HG03060 (cell line): ENCODE measurements around the gene PITX2.
"Not testable (repeated sequence)": the region's sequence is repeated elsewhere in the genome, so short reads cannot be mapped to it uniquely, and the experiment has no call there.

ENCODE experiments used
- ATAC-seq: cut with Tn5 transposase; IDR thresholded peaks from one replicate; pipeline ENCODE4 v1.9.1; 2021; ENCODE audit warnings: low read depth, moderate number of reproducible peaks; ENCODE audit not compliant: unreplicated experiment

The PITX2 gene

DNA sequence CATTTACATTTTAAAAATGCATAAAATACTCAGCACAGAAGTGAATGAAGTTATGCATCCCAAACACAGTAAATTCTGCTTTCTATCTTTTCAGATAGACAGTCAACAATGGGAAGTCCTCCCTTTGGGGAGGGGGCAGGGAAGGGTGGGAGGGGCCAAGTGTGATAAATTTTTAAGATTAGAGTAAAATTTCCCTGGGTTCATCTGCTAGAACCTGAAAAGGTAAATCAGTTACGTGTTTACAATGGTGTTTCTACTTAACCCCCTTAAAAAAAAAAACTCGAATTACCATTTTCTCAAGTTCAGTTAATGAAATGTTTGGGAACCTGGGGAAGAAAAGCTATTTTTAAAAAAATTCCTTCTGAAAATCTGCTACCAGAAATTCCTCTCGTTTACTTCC is 9.1 kb downstream of the PITX2 start:
- ATAC-seq: no peak

DNA sequence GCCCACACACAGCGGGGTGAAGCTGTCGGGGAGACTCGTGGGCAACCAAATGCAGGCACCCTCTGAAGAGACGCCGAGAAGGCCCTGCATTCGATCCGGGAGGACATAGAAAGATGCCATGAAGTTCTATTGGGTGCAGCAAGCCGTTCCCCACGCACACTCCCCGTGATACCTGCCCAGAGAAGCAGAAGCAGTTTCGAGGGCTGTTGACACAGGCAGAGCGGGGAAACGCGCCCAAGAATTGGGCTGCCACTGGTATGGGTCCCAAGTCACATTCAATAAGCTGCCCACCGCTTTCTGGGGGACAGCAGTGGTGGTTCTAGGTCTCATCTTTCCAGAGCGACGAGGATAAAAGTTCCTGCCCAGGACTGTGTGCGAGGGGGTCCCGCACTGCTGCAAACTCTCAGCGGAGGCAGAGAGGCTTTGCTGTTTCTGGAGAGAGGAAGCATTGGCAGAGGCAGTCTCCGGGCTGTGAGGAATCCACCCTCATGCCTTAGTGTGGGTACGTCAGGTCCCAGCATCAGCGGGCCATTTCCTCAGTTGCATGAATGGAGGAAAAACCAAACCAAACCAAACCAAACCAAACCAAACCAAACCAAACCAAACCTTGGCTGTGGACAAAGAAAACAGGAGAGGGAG is 10.1 kb downstream of the PITX2 start:
- ATAC-seq: no peak

DNA sequence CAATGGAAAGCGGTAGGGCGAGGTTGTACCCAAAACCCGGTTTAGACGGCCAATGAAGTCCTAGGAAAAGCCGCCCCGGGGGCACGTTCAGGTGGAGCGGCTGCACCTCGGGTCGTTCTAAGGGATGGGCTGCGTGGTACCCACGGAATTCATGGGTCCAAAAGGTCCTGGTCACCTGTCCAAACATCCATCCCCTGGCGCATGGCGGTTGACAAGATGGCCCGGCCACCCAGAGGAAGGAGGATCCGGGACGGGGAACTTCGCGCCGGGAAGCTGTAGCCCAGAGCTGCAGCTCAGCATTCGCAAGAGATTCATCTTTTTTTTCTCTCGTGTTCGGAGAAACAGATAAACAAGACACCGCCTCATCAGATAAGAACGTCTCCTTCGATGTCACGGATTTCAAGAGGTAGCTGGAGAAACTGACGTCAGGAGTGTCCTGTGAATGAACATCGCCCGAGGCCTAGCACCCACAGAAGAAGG is 10.9 kb downstream of the PITX2 start:
- ATAC-seq: no peak

DNA sequence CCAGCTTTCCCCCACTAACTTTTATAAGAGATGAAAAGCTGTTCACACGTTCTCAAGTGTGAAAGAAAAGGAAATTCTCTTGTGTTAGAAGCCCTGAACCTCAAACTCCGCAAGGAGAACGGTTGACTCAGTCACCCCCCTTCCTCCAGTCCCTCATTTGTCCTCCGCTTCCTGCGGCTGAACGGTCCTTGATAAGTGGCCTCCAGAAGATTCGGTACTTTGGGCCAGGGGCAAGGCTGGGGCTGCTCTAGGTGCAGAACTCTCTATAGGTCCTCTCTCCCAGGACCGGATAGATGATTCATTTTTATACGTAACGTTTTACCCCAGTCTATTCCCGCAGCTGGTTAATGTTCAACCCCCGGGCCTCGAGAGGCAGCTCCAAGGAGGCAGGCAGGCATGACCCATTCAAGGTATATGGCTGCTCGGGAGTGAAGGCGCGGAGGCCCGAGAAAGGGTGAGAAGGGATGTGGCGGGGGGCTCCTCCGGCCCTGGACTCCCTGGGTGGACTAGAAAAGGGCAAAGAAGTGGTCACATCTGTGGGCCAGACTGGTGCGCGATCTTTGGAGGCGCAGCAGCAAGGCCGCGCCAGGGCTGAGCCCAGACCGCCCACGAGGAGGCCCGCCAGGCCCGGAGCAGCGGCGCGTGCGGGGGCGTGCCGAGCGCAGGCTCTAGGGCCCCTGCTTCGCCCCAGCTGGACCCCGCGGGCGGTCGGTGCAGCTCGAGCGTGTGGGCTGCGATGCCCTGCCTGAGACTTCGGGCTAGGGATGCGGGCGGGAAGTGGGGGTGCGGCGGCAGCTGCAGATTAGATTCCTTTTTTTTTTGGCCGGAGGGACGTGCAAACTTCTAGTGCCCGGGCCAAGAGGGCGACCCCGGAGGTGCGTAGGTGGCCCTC is 11.7 kb downstream of the PITX2 start:
- peak; percentile 93 for ATAC-seq

DNA sequence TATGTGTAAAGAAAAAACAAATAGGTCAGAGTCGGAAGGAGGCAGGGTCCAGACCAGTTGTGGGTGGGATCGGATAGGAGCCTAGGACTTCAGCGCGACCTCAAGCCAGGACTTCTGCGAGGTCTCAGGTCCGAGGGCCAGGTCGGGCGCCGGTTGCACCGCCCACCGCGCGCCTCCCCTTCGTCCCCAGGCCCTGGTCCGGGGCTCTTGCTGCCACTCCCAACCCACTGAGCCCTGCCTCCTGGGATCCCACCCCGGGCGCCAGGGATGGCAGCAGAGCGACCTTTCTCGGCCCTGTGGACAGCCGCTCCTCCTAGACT is 12.3 kb downstream of the PITX2 start:
- ATAC-seq: no peak

DNA sequence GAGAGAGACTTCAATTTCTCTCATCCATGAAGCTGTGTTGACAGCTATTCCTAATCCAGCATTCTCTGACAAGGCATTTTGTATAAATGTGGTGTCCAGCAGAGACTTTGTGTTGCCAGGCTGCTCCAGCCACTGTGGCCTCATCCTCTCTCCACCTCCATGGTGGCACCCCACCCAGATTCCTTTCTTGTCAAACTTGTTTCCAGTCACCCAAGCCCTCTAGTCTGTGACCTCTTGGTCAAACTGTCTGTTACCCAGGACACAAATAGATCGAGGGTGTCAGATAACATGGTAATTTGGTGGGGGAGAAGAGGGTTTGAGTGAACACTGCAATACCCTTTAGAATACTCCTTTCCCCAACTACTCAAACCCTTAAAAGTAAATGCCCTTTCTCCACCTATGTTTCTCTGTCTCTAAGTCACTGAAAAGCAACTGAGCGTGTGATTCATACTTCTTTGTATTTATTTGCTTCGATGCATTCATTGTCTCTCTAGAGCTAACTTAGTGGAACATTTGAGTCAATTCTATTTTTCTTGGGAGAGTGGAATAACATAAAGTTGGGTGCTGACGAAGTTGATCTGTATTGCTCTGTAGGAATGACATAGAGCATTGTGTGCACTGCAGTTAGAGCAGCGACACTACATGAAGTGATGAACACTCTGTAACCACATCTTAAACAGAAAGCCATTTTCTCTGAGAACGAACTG is 13.7 kb downstream of the PITX2 start:
- ATAC-seq: no peak

DNA sequence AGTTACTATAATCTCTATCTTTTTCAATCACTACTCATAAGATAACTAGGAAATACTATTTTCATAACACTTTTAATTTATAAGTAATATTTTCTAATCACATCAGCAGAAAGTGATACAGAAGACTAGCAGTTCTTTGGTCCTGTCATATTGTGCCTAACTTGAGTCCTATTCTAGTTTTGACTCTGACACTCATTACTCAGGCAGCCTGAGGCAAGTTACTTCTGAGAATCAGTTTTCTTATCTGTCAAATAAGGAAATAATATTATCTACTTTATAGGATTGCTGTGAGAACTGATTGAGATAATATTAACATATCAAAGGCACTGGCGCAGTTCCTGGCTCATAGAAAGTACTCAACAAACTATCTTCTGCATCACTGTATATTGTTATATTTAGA is 17.8 kb downstream of the PITX2 start:
- ATAC-seq: no peak

DNA sequence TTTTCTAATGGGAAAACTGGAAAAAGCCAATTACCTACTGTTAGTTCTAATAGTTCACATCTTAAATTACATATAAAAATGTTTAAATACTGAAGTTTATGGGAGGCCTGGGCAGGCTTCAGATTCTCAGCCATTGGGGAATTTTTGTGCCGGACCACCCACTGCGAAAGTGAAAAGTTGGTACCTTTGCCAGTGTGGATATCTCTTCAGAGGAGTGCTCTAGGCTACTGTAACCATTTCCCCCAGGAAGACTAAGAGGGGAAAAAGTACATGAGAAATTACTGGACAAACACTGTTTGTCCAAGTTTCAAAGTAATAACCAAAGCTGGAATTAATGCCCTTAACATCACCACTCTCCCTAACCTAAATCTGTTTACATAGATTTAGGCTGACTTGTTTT is 20.8 kb downstream of the PITX2 start:
- no peak for ATAC-seq

DNA sequence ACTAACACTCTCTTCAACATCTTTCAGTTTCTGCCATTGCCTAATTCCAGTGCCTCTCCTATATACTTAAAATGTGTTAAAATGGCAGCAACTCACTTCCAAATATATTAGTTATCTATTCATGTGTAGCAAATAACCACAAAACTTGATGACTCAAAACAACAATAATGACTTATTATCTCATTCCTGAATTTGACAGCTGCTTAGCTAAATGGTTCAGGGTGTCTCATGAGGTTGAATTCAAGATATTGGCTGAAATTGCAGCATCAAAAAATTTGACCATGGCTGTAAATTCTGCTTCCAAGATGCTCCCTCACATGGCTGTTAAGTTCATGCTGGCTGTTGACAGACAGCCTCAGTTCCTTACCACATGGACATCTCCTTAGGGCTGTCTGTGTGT is 25.3 kb downstream of the PITX2 start:
- no peak for ATAC-seq

DNA sequence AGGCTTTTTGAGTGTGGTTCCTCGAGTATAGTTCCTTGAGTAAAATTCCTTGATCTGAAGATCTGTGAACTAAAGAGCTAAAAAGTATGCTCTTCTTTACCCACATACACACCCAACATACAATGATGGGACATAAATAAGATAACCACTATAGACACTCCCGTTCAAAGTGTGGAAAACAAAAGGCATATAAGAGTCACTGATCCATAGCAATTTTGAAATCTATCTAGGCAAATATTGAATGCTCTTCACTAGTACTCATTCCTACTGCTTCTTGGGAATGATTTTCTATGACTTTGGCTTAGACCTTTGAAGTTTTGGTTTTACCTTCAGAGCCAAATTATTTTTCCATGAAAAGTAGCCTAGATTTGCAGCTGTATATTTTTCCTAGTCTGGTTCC is 26.4 kb downstream of the PITX2 start:
- no peak for ATAC-seq

DNA sequence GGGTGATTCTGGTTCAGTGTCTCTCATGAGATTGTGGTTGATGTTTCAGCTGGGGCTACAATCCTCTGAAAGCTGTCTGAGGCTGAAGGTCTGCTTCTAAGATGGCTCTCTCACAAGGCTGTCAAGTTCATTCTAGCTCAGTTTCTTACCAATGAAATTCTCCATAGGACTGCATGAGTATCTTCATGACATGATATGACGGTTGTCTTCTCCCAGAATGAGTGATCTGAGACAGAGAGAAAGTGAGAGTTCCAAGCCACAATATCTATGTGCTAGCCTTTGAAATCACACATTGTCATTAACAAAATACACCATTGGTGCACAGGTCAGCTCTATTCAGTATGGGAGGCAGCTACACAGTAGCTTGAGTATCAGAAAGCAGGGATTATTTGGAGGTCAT is 27.3 kb downstream of the PITX2 start:
- no peak for ATAC-seq

DNA sequence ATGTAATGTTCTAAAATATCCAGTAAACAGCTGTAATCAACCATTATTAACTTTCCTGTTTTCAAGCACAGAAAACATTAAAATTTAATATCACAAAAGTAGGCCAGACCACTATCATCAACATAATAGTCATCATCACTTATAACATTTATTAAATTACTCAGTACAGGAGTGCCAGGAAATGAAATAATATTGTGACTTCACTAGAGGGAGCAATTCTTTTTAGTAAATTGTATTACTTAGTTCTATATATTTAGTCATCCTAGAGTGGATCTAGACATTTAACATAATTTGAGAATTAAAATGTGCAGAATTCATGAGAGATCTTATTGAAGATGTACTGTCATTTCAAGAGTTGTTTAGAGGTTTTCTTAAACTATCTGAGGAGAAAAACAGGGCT is 33.6 kb downstream of the PITX2 start:
- no peak for ATAC-seq

DNA sequence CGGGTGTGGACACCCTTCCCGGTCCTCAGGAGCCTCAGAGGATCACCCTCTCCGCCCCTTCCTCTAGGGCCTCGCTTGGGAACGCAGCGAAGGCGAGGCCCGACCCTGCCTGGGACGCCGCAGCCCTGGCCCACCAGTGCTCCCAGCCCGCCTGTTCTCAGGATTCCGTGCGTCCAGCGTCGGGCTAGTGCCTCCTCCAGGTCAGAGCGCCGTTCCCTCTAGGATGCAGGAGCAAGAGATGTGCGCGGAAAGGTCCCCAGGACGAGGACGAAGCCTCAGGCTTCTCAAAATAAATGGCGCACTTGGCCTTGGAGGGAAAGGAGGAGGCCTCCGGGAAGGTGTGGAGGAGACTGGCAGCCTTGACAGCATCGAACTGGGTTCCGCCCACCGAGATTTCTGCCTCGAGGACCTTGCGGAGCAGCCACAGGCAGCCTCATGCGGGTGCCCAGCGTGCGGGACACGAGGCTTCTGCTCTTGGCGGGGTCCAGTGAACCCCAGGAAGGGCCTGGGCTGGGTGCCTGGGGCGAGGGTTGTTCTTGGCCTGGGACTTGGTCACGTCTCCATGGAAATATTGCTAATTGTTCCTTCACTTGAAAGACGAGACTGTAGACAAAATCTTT is 35.1 kb downstream of the PITX2 start:
- no peak for ATAC-seq

DNA sequence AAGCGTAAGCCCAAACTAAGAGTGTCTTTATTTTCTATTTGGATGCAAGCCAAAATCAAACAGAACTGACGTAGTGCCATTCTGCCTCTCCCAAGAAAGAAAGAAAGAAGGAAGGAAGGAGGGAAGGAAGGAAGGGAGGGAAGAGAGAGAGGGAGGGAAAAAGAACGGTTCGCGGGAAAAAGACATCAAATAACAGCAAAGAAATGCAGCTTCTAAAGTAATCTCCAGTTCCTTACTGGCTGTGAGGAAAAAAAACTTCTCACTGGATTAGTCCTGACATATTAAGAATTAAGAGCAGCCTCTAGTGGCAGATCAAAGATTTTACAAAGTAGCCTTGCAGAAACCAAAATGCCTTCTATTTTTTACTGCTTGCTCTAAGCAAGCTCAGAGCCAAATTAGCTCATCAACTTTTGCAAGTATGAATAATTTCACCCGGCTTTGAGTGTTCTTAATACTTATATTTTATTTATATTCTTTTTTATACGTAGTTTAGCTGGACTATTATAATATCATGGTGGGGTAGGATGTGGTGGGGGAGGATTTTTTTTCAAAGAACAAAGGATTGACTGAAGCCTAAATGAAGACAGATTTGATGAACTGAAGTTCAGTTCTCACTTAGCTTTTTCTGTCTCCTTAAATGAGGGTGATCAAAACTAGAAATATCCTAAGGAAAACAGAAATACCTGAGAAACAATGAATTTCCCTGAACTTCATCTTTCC is 36.6 kb downstream of the PITX2 start:
- no peak for ATAC-seq

DNA sequence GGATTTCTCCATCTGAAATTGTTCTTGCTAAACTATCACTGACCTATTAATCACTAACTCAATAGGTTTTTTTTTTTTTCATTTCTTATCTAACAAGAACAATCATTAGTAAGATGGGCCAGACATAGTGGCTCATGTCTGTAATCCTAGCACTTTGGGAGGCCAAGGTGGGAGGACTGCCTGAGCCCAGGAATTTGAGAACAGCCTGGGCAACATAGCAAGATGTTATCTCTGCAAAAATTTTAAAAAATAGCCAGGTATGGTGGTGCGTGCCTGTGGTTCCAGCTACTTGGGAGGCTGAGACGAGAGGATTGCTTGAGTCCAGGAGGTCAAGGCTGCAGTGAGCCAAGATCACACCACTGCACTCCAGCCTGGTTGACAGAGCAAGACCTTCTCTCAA is 46.2 kb downstream of the PITX2 start:
- not testable (repeated sequence) for ATAC-seq
